Measurements from ENCODE around the gene KLHL25. TPM values are rescaled to one million over a fixed set of nuclear protein-coding genes. Genes with fewer than 3 reads are reported as not detected.

The KLHL25 gene
- total and polyA plus RNA-seq, 2 experiments from 2014 or later, result 2.0 to 7.1 TPM

DNA sequence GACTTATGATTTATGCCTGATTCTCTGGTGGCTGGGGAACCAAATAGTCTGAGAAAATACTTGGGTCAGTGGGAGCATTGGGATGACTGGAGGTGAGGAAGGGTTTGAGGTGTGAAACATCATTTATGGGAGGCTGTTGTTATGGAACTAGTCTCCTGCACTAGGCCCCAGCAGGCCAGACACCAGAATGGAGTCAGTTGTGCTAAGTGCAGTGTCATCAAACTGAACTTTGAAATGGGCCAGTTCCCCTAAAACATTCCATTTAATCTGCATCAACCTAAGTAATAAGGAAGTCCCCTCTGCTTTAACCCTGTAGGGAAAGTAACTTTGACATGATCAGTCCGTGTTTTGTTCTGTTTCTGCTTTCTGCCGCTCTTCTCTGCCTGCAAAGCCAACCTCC, 44.9 kb upstream of the KLHL25 start:
- Histone ChIP-seq H3K27ac (no peak overlapping the region), H3K9me3 (ENCODE audit: low read depth) (no peaks in the 10 kb centered on the region), H3K27me3 (replicated peaks; ENCODE audit: insufficient read depth) (no peaks in the 10 kb centered on the region; the same call in 1 of the 2 replicates), H3K4me2 (ENCODE audit: unreplicated experiment) (no peak overlapping the region), H3K4me3 (no peak overlapping the region), H3K9me2 (ENCODE audit: insufficient read depth) (no peaks in the 10 kb centered on the region), H2AFZ (no peak overlapping the region), H3K79me2 (ENCODE audit: insufficient read depth) (no peaks in the 10 kb centered on the region), H3K9ac (no peak overlapping the region), H4K20me1 (ENCODE audit: insufficient read depth) (no peaks in the 10 kb centered on the region), H3F3A (ENCODE audit: insufficient read depth) (no peaks in the 10 kb centered on the region), H3K36me3 (ENCODE audit: low read depth) (no peaks in the 10 kb centered on the region), H3K4me1 (ENCODE audit: insufficient read depth) (no peaks in the 10 kb centered on the region)
- WGBS, 2 experiments (ENCODE audit: low coverage in 1 of 2, low lambda C conversion rate in 2 of 2, missing lambda C conversion rate in 2 of 2), result 94 to 95% methylated on average over 2 of the region's 2 CpGs
- in situ Hi-C loops (cut with MboI), result loop anchor here (5.0 kb wide), 1 partner anchor 97 kb away; no protein-coding TSS in a partner anchor
- TF ChIP-seq EZH2 (IDR thresholded peaks at IDR 0.05; ENCODE audit: insufficient read depth, poor library complexity, severe bottlenecking) (no peak), EZH2phosphoT487 (IDR thresholded peaks at IDR 0.05; ENCODE audit: insufficient read depth, low read depth) (no peak)
- no peak for DNase-seq

DNA sequence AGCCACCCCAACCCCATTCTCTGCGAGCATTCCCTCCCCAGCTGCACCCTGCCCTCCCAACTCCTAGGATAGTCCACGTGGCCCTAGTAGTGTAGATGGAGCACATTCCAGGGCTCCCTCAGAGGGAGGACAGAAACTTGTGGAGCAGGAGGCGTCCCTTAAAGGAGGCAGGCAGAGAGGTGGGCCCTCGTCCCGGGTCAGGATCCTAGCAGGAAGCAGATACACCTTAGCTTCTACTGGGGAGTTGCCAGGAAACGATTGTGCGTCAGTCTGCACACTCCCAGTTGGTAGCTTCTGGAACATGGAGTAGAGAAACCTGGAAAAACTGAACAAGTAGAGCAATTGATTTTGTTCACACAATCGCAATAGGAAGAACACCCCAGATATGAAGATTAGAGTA, 43.9 kb upstream of the KLHL25 start:
- Histone ChIP-seq H3K9ac (no peak overlapping the region), H3K27ac (no peak overlapping the region), H4K20me1 (ENCODE audit: insufficient read depth) (no peaks in the 10 kb centered on the region), H3K9me2 (ENCODE audit: insufficient read depth) (no peaks in the 10 kb centered on the region), H3K9me3 (ENCODE audit: low read depth) (no peaks in the 10 kb centered on the region), H2AFZ (no peak overlapping the region), H3K4me1 (ENCODE audit: insufficient read depth) (no peaks in the 10 kb centered on the region), H3K4me2 (ENCODE audit: unreplicated experiment) (no peak overlapping the region), H3K27me3 (replicated peaks; ENCODE audit: insufficient read depth) (no peaks in the 10 kb centered on the region), H3K79me2 (ENCODE audit: insufficient read depth) (no peaks in the 10 kb centered on the region), H3F3A (ENCODE audit: insufficient read depth) (no peaks in the 10 kb centered on the region), H3K36me3 (ENCODE audit: low read depth) (no peaks in the 10 kb centered on the region), H3K4me3 (no peak overlapping the region)
- TF ChIP-seq EZH2 (IDR thresholded peaks at IDR 0.05; ENCODE audit: insufficient read depth, poor library complexity, severe bottlenecking) (no peak), EZH2phosphoT487 (IDR thresholded peaks at IDR 0.05; ENCODE audit: insufficient read depth, low read depth) (no peak)
- in situ Hi-C loops (cut with MboI), result loop anchor here (5.0 kb wide), 1 partner anchor 96 kb away; no protein-coding TSS in a partner anchor
- WGBS, 2 experiments (ENCODE audit: low coverage in 1 of 2, low lambda C conversion rate in 2 of 2, missing lambda C conversion rate in 2 of 2), result 81 to 84% methylated on average over 8 of the region's 8 CpGs
- DNase-seq, result no peak

DNA sequence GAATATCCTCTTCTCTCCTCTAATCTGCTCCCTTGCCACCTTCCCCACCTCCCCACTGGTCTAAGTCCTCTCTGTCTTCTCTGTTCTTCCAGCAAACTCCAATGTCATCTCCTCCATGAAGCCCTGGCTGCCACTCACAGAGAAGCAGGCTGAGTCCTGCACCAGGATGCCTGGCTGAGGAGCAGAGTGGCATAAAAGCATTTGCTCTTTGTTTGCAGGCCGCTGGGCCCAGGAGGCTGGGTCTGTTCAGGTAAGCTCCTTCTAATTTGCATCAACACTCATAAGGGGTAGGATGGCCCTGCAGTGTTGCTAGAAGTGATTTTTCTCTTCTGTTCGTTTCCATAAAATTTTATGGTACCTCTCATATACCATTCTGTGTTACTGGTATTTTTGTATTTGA, 43.2 kb upstream of the KLHL25 start:
- Histone ChIP-seq H3K9ac (no peak overlapping the region), H3F3A (ENCODE audit: insufficient read depth) (no peaks in the 10 kb centered on the region), H3K4me2 (ENCODE audit: unreplicated experiment) (no peak overlapping the region), H4K20me1 (ENCODE audit: insufficient read depth) (no peaks in the 10 kb centered on the region), H2AFZ (no peak overlapping the region), H3K4me1 (ENCODE audit: insufficient read depth) (no peaks in the 10 kb centered on the region), H3K79me2 (ENCODE audit: insufficient read depth) (no peaks in the 10 kb centered on the region), H3K4me3 (no peak overlapping the region), H3K27ac (no peak overlapping the region), H3K9me2 (ENCODE audit: insufficient read depth) (no peaks in the 10 kb centered on the region), H3K36me3 (ENCODE audit: low read depth) (no peaks in the 10 kb centered on the region), H3K27me3 (replicated peaks; ENCODE audit: insufficient read depth) (no peaks in the 10 kb centered on the region), H3K9me3 (ENCODE audit: low read depth) (no peaks in the 10 kb centered on the region)
- in situ Hi-C loops (cut with MboI), result loop anchor here (5.0 kb wide), 1 partner anchor 96 kb away; no protein-coding TSS in a partner anchor
- DNase-seq, result no peak
- 87 to 90% methylated on average over 2 of the region's 2 CpGs for WGBS, 2 experiments (ENCODE audit: low coverage in 1 of 2, low lambda C conversion rate in 2 of 2, missing lambda C conversion rate in 2 of 2)
- TF ChIP-seq EZH2 (IDR thresholded peaks at IDR 0.05; ENCODE audit: insufficient read depth, poor library complexity, severe bottlenecking) (no peak), EZH2phosphoT487 (IDR thresholded peaks at IDR 0.05; ENCODE audit: insufficient read depth, low read depth) (no peak)

DNA sequence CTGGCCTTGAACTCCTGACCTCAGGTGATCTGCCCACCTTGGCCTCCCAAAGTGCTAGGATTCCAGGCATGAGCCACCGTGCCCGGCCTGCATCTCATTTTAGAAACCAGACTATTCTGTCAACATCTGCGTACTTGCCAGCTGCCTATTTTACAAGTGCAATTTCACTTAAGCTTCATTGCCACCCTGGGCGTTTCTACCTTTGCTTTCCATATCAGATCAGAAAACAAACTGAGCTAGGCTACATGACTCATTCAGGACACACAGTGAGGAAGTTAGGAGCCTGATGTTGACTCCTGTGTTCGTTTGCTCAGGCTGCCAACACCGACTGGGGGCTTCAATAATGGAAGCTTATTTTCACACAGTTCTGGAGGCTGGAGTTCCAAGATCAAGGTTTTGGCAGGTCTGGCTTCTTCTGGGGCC, 42.3 kb upstream of the KLHL25 start:
- in situ Hi-C loops (cut with MboI), result loop anchor here (5.0 kb wide), 1 partner anchor 95 kb away; no protein-coding TSS in a partner anchor
- H4K20me1 ChIP-seq (ENCODE audit: insufficient read depth), result no peaks in the 10 kb centered on the region
- H3K4me3 ChIP-seq, result no peak overlapping the region
- no peaks in the 10 kb centered on the region for H3K9me2 ChIP-seq (ENCODE audit: insufficient read depth)
- no peaks in the 10 kb centered on the region for H3K9me3 ChIP-seq (ENCODE audit: low read depth)
- H3K27ac ChIP-seq, result no peak overlapping the region
- H3K36me3 ChIP-seq (ENCODE audit: low read depth), result no peaks in the 10 kb centered on the region
- TF ChIP-seq EZH2phosphoT487 (IDR thresholded peaks at IDR 0.05; ENCODE audit: insufficient read depth, low read depth), result no peak
- no peak for TF ChIP-seq EZH2 (IDR thresholded peaks at IDR 0.05; ENCODE audit: insufficient read depth, poor library complexity, severe bottlenecking)
- H3F3A ChIP-seq (ENCODE audit: insufficient read depth), result no peaks in the 10 kb centered on the region
- DNase-seq, result no peak
- no peak overlapping the region for H3K9ac ChIP-seq
- H3K79me2 ChIP-seq (ENCODE audit: insufficient read depth), result no peaks in the 10 kb centered on the region
- H3K27me3 ChIP-seq (replicated peaks; ENCODE audit: insufficient read depth), result no peaks in the 10 kb centered on the region
- H3K4me1 ChIP-seq (ENCODE audit: insufficient read depth), result no peaks in the 10 kb centered on the region
- H3K4me2 ChIP-seq (ENCODE audit: unreplicated experiment), result no peak overlapping the region
- WGBS, 2 experiments (ENCODE audit: low coverage in 1 of 2, low lambda C conversion rate in 2 of 2, missing lambda C conversion rate in 2 of 2), result 65 to 72% methylated on average over 6 of the region's 6 CpGs
- H2AFZ ChIP-seq, result no peak overlapping the region
